GM12878 (cell line): ENCODE measurements around the gene ATG9A. TPM values are rescaled to one million over a fixed set of nuclear protein-coding genes. Genes with fewer than 3 reads are reported as not detected.

ENCODE experiments used
- ASH2L ChIP-seq: fragments of 300-600, 200-600 bp; sonication (generic); IDR thresholded peaks from 2 replicates; pipeline ENCODE4 v1.6.1; 2017; ENCODE audit warnings: low read depth, mild to moderate bottlenecking, borderline replicate concordance
- CHD2 ChIP-seq: IDR thresholded peaks from 2 replicates; pipeline ENCODE4 v1.6.1; 2011; ENCODE audit warnings: low read depth, low read length, improper control_type of control experiment, borderline replicate concordance
- E2F4 ChIP-seq: IDR thresholded peaks from 2 replicates; pipeline ENCODE4 v1.6.1; 2012; ENCODE audit warnings: low read depth, low read length, improper control_type of control experiment
- FOXK2 ChIP-seq: fragments of 450-650 bp; IDR thresholded peaks from 2 replicates; pipeline ENCODE4 v1.6.1; 2017; ENCODE audit warnings: mild to moderate bottlenecking, moderate library complexity
- IKZF2 ChIP-seq, 2 experiments: fragments of 450-650 bp; IDR thresholded peaks; 2 replicates each; pipeline ENCODE4 v1.6.1; 2017; ENCODE audit warnings: mild to moderate bottlenecking in 2 of 2, moderate library complexity in 2 of 2
- IRF4 ChIP-seq: IDR thresholded peaks from 2 replicates; pipeline ENCODE4 v1.6.1; 2011; ENCODE audit warnings: low read depth, low read length
- KLF5 ChIP-seq: fragments of 450-650 bp; IDR thresholded peaks from 2 replicates; pipeline ENCODE4 v1.6.1; 2014; ENCODE audit warnings: mild to moderate bottlenecking; ENCODE audit not compliant: partially characterized antibody
- MLLT1 ChIP-seq: fragments of 450-650 bp; IDR thresholded peaks from 2 replicates; pipeline ENCODE4 v1.6.1; 2016; ENCODE audit warnings: mild to moderate bottlenecking
- POLR2AphosphoS2 ChIP-seq: IDR thresholded peaks from 2 replicates; pipeline ENCODE4 v1.6.1; 2011; ENCODE audit warnings: low read depth, mild to moderate bottlenecking, low read length, improper control_type of control experiment, moderate library complexity
- RAD51 ChIP-seq: fragments of 450-650 bp; IDR thresholded peaks from 2 replicates; pipeline ENCODE4 v1.6.1; 2016; ENCODE audit warnings: moderate library complexity, mild to moderate bottlenecking, inconsistent platforms
- RELA ChIP-seq: fragments of 450-650 bp; IDR thresholded peaks from 2 replicates; pipeline ENCODE4 v1.8.0; 2014; ENCODE audit warnings: borderline replicate concordance; ENCODE audit not compliant: partially characterized antibody
- SIX5 ChIP-seq: IDR thresholded peaks from 2 replicates; pipeline ENCODE4 v1.6.1; 2011; ENCODE audit warnings: mild to moderate bottlenecking, low read depth, low read length, moderate library complexity; ENCODE audit not compliant: severe bottlenecking
- SMAD5 ChIP-seq: IDR thresholded peaks from 2 replicates; pipeline ENCODE4 v1.6.1; 2016; ENCODE audit warnings: antibody characterized with exemption, low read depth
- SMARCA5 ChIP-seq: fragments of 450-650 bp; IDR thresholded peaks from 2 replicates; pipeline ENCODE4 v1.6.1; 2017; ENCODE audit warnings: mild to moderate bottlenecking
- TAF1 ChIP-seq: IDR thresholded peaks from 2 replicates; pipeline ENCODE4 v1.6.1; 2011; ENCODE audit warnings: mild to moderate bottlenecking, low read depth, low read length, borderline replicate concordance
- YY1 ChIP-seq: IDR thresholded peaks from 2 replicates; pipeline ENCODE4 v1.6.1; 2011; ENCODE audit warnings: low read depth, mild to moderate bottlenecking, low read length
- ZBTB40 ChIP-seq: fragments of 450-650 bp; IDR thresholded peaks from 2 replicates; pipeline ENCODE4 v1.6.1; 2016; ENCODE audit warnings: mild to moderate bottlenecking, moderate library complexity, borderline replicate concordance
- ZZZ3 ChIP-seq: IDR thresholded peaks from 2 replicates; pipeline ENCODE4 v1.6.1; 2011; ENCODE audit warnings: low read depth; ENCODE audit not compliant: control insufficient read depth, insufficient read length
- polyA plus RNA-seq, 11 experiments: library from polyadenylated mRNA; depleted of rRNA in 4 of 11; unstranded in 6 of 11; stranded (reverse) in 5 of 11; fragments of >200 nt; fragmentation: Nextera tagmentation in 4 of 11; fragmentation: Illumina TruSeq in 1 of 11; extraction: Ambion mirVana in 4 of 11; extraction: Trizol in 1 of 11; gene quantifications; 1 replicate in 1 of 11; 2 replicates in 10 of 11; pipeline versions ENCODE4 v1.2.1 to v1.2.3, GENCODE V29; 2011 to 2016; ENCODE audit warnings: inconsistent platforms in 2 of 11, missing spikeins in 2 of 11, low read depth in 1 of 11
- total RNA-seq, 4 experiments: library from RNA; depleted of rRNA in 3 of 4; stranded (reverse); fragments of >200 nt in 3 of 4; fragmentation: Illumina TruSeq in 1 of 4; extraction: Trizol in 1 of 4; gene quantifications; 2 replicates each; pipeline versions ENCODE4 v1.2.1 to v1.2.3, GENCODE V29; 2013 to 2021
- TF ChIP-seq, protein P1 (sequence below): IDR thresholded peaks from 2 replicates; pipeline ENCODE4 v1.6.1; 2012; ENCODE audit warnings: low read depth, low read length, improper control_type of control experiment
- TF ChIP-seq, protein P2 (sequence below): fragments of 450-650 bp; IDR thresholded peaks from 2 replicates; pipeline ENCODE4 v1.6.1; 2017; ENCODE audit warnings: low read depth, mild to moderate bottlenecking, moderate library complexity

The ATG9A gene
- total and polyA plus RNA-seq, 10 of the 15 experiments (the other 5 are each of a cell fraction or from before 2014, with no cell fraction given), result 0.16 to 37.5 (median 14.6) TPM; not detected in 1

DNA sequence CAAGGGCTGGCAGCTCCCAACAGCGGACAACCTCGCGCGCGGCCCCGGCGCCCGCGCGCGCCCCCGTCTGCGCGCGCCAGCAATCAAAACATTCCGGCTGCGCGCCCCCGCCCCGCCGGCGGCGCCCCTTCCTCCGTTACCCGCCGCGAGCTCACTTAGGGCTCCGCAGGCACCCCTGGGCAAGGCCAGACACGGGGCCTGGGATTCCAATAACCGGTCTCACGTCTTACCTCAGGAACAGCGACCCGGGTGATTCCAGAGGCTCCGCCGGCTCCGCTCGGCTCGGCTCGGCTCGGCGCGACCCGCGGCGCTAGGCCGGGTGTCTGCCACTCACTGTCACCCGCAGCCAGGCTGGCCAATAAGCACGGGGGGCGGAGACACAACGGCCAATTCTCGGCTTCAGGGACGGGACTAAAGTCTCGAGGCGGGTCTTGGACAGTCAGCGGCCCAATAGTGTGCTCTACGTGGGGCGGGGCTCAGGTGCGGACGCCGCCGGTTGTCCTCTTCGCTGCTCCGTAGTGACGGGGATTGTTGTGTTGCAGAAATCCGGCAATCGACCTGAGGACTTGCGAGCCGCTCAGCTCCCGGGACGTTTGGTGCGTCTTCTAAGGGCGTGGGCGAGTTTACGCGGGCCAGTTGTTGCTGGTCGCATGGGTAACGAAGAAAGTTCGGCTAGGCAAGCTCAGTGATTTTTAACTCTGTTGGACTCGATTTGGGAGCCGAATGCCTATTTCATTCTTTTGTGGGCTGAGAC lies at the start of gene ATG9A, which contains the start of gene ANKZF1 (continued):
- no peak for TF ChIP-seq E2F4
- peak; percentile 80; the same call in 1 of the 2 replicates for TF ChIP-seq TAF1
- 0 out of 2 replicates have a peak, but pooled peaks have one; percentile 36 for TF ChIP-seq POLR2AphosphoS2
- no peak for TF ChIP-seq ASH2L
- TF ChIP-seq IRF4, result no peak
- TF ChIP-seq, protein P1, sequence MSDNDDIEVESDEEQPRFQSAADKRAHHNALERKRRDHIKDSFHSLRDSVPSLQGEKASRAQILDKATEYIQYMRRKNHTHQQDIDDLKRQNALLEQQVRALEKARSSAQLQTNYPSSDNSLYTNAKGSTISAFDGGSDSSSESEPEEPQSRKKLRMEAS, result no peak
- peak; percentile 51 for TF ChIP-seq KLF5
- no peak for TF ChIP-seq SMARCA5
- no peak for TF ChIP-seq RAD51
- peak; percentile 61 for TF ChIP-seq RELA
- no peak for TF ChIP-seq ZZZ3
- TF ChIP-seq MLLT1, result peak; percentile 86
- peak; percentile 42; the same call in 1 of the 2 replicates for TF ChIP-seq SMAD5
- TF ChIP-seq IKZF2 (IDR thresholded peaks at IDR 0.05), result no peak
- no peak for TF ChIP-seq SIX5
- TF ChIP-seq, protein P2, sequence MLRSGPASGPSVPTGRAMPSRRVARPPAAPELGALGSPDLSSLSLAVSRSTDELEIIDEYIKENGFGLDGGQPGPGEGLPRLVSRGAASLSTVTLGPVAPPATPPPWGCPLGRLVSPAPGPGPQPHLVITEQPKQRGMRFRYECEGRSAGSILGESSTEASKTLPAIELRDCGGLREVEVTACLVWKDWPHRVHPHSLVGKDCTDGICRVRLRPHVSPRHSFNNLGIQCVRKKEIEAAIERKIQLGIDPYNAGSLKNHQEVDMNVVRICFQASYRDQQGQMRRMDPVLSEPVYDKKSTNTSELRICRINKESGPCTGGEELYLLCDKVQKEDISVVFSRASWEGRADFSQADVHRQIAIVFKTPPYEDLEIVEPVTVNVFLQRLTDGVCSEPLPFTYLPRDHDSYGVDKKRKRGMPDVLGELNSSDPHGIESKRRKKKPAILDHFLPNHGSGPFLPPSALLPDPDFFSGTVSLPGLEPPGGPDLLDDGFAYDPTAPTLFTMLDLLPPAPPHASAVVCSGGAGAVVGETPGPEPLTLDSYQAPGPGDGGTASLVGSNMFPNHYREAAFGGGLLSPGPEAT, result peak; percentile 68; the same call in 1 of the 2 replicates
- no peak for TF ChIP-seq YY1
- TF ChIP-seq FOXK2, result peak; percentile 78
- TF ChIP-seq ZBTB40, result no peak
- peak; percentile 96 for TF ChIP-seq CHD2
